GM23338 (cell line): Measurements from ENCODE around the gene IL21R. TPM values are rescaled to one million over a fixed set of nuclear protein-coding genes. Genes with fewer than 3 reads are reported as not detected.

Experiments
- ATAC-seq: fragments of 200-7000 bp; cut with Tn5 transposase; 3 replicates; pipeline ENCODE4 v1.9.1; 2020
- DNase-seq: peaks from one replicate; pipeline ENCODE4 v3.0.0-alpha.2; 2015; ENCODE audit warnings: low spot score
- H2AFZ ChIP-seq: fragments of 200-600 bp; sonication (generic); 2 replicates; pipeline ENCODE4 v1.8.0; 2016; ENCODE audit warnings: antibody characterized with exemption, mild to moderate bottlenecking, moderate library complexity
- H3F3A ChIP-seq: fragments of 200-600 bp; sonication (generic); replicated peaks from 2 replicates; pipeline ENCODE4 v1.8.0; 2017; ENCODE audit warnings: antibody characterized with exemption, mixed run types, low read depth
- H3K27ac ChIP-seq: fragments of 200-600 bp; sonication (generic); 2 replicates; pipeline ENCODE4 v1.6.1; 2016; ENCODE audit warnings: low read depth
- H3K27me3 ChIP-seq: fragments of 200-600 bp; sonication (generic); 2 replicates; pipeline ENCODE4 v1.8.0; 2016; ENCODE audit warnings: mild to moderate bottlenecking, mixed run types, moderate library complexity; ENCODE audit not compliant: insufficient read depth
- H3K36me3 ChIP-seq: fragments of 200-600 bp; sonication (generic); 2 replicates; pipeline ENCODE4 v1.8.0; 2016; ENCODE audit warnings: mild to moderate bottlenecking; ENCODE audit not compliant: insufficient read depth
- H3K4me1 ChIP-seq: fragments of 200-600 bp; sonication (generic); 2 replicates; pipeline ENCODE4 v1.8.0; 2016; ENCODE audit warnings: mild to moderate bottlenecking, moderate library complexity; ENCODE audit not compliant: insufficient read depth
- H3K4me2 ChIP-seq: fragments of 200-600 bp; sonication (generic); 2 replicates; pipeline ENCODE4 v1.7.1; 2017; ENCODE audit warnings: mixed run types
- H3K4me3 ChIP-seq: fragments of 200-600 bp; sonication (generic); 2 replicates; pipeline ENCODE4 v1.6.1; 2016; ENCODE audit warnings: mixed run types
- H3K79me2 ChIP-seq: fragments of 200-600 bp; sonication (generic); replicated peaks from 2 replicates; pipeline ENCODE4 v1.8.0; 2017; ENCODE audit warnings: mild to moderate bottlenecking; ENCODE audit not compliant: insufficient read depth
- H3K9me2 ChIP-seq: fragments of 200-600 bp; sonication (generic); 2 replicates; pipeline ENCODE4 v1.8.0; 2017; ENCODE audit not compliant: insufficient read depth
- H4K20me1 ChIP-seq: fragments of 200-600 bp; sonication (generic); replicated peaks from 2 replicates; pipeline ENCODE4 v1.8.0; 2017; ENCODE audit warnings: mild to moderate bottlenecking; ENCODE audit not compliant: insufficient read depth
- H3K27ac Mint-ChIP-seq: 2 replicates; pipeline ENCODE4 v1.8.0; 2020; ENCODE audit warnings: inconsistent platforms, mild to moderate bottlenecking, moderate library complexity, mixed read lengths
- H3K27me3 Mint-ChIP-seq: 3 replicates; pipeline ENCODE4 v1.8.0; 2022; ENCODE audit warnings: low read depth, mild to moderate bottlenecking, moderate library complexity, mixed read lengths, inconsistent platforms; ENCODE audit not compliant: insufficient read depth, poor library complexity
- H3K36me3 Mint-ChIP-seq: 3 replicates; pipeline ENCODE4 v1.8.0; 2021; ENCODE audit warnings: low read depth, mild to moderate bottlenecking, inconsistent platforms, moderate library complexity, mixed read lengths
- H3K4me1 Mint-ChIP-seq: 3 replicates; pipeline ENCODE4 v1.8.0; 2020; ENCODE audit warnings: mild to moderate bottlenecking, inconsistent platforms, mixed read lengths
- H3K4me3 Mint-ChIP-seq: 3 replicates; pipeline ENCODE4 v1.8.0; 2021; ENCODE audit warnings: moderate library complexity, mild to moderate bottlenecking, inconsistent platforms, mixed read lengths
- H3K9me3 Mint-ChIP-seq: 3 replicates; pipeline ENCODE4 v1.8.0; 2020; ENCODE audit warnings: moderate library complexity, mild to moderate bottlenecking, inconsistent platforms, mixed read lengths
- CREB1 ChIP-seq: fragments of 250-450 bp; sonication (Bioruptor Pico); IDR thresholded peaks from 2 replicates; pipeline ENCODE4 v1.5.0; 2020; ENCODE audit warnings: low read depth, mild to moderate bottlenecking, moderate library complexity
- ETS1 ChIP-seq: IDR thresholded peaks from 2 replicates; pipeline ENCODE4 v1.6.1; 2016; ENCODE audit warnings: antibody characterized with exemption
- JUNB ChIP-seq: IDR thresholded peaks from one replicate; pipeline ENCODE4 v1.6.1; 2016; ENCODE audit warnings: antibody characterized with exemption; ENCODE audit not compliant: unreplicated experiment
- NANOG ChIP-seq: IDR thresholded peaks from 2 replicates; pipeline ENCODE4 v1.6.1; 2016; ENCODE audit warnings: antibody characterized with exemption, borderline replicate concordance
- POLR2AphosphoS5 ChIP-seq: IDR thresholded peaks from 2 replicates; pipeline ENCODE4 v1.6.1; 2016; ENCODE audit warnings: antibody characterized with exemption, low read depth
- ZNF114 ChIP-seq: fragments of 250-450 bp; sonication (Bioruptor Pico); IDR thresholded peaks from 2 replicates; pipeline ENCODE4 v1.5.0; 2020; ENCODE audit warnings: mild to moderate bottlenecking, moderate library complexity
- ZNF331 ChIP-seq: fragments of 250-450 bp; sonication (Bioruptor Pico); IDR thresholded peaks from 2 replicates; pipeline ENCODE4 v1.5.0; 2020; ENCODE audit warnings: low read depth, mild to moderate bottlenecking, moderate library complexity
- polyA plus RNA-seq: library from polyadenylated mRNA; unstranded; fragments of >200 nt; fragmentation: Nextera tagmentation; extraction: Ambion mirVana; gene quantifications from 2 replicates; pipeline ENCODE4 v1.2.1, GENCODE V29; 2016
- total RNA-seq: library from RNA; depleted of rRNA; stranded (reverse); fragments of >200 nt; shearing (Covaris generic); gene quantifications from 2 replicates; pipeline ENCODE4 v1.2.3, GENCODE V29; 2014
- TF ChIP-seq, protein P1 (sequence below), 2 experiments: fragments of 200-600 bp in 1 of 2; sonication (generic) in 1 of 2; conservative IDR thresholded peaks; 2 replicates each; pipeline versions ENCODE4 v1.5.1 to v1.6.1; 2016 to 2017; ENCODE audit warnings: antibody characterized with exemption in 2 of 2, low read depth in 2 of 2, mild to moderate bottlenecking in 2 of 2, moderate library complexity in 1 of 2
- TF ChIP-seq, protein P2 (sequence below): IDR thresholded peaks from one replicate; pipeline ENCODE4 v1.6.1; 2018; ENCODE audit warnings: antibody characterized with exemption; ENCODE audit not compliant: unreplicated experiment

Gene IL21R
- total and polyA plus RNA-seq, 2 experiments from 2014 or later: 0.42 to 2.6 TPM

DNA sequence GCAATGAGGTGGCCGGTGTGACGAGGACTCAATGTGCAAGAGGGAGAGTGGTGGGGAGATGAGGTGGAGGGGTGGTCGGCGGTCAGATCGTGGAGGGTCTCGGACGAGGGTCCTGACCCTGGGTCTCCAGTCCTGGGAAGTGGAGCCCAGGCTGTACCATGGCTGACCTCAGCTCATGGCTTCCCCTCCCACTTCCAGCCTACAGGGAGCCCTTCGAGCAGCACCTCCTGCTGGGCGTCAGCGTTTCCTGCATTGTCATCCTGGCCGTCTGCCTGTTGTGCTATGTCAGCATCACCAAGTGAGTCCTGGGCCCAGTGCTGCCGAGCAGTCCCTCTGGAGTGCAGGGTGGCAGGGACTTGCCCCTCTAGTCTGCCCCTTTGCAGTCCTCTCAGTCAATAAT, 46.4 kb upstream of the IL21R start:
- H3K36me3 Mint-ChIP-seq: peaks cover 65% of the 10 kb centered on the region
- Histone ChIP-seq H3F3A (no peaks in the 10 kb centered on the region), H3K79me2 (no peaks in the 10 kb centered on the region), H3K4me2 (no peak overlapping the region), H3K27ac (no peak overlapping the region), H3K4me3 (no peak overlapping the region), H3K27me3 (no peaks in the 10 kb centered on the region), H3K4me1 (no peaks in the 10 kb centered on the region), H3K36me3 (0 out of 2 replicates have a peak, but pooled peaks cover 3% of the 10 kb centered on the region), H4K20me1 (no peaks in the 10 kb centered on the region), H2AFZ (no peak overlapping the region), H3K9me2 (no peaks in the 10 kb centered on the region)
- no peaks in the 10 kb centered on the region for H3K27me3 Mint-ChIP-seq
- 0 out of 3 replicates have a peak, but pooled peaks cover 3% of the 10 kb centered on the region for H3K4me1 Mint-ChIP-seq
- DNase-seq (peak; percentile 81), ATAC-seq (peak; percentile 97)
- H3K27ac Mint-ChIP-seq: peak overlapping the region; percentile 87
- peaks cover 5% of the 10 kb centered on the region; the same call in 1 of the 3 replicates for H3K9me3 Mint-ChIP-seq
- TF ChIP-seq JUNB (no peak), POLR2AphosphoS5 (no peak), CREB1 (CRISPR knock-in tag) (no peak)
- TF ChIP-seq, protein P1, sequence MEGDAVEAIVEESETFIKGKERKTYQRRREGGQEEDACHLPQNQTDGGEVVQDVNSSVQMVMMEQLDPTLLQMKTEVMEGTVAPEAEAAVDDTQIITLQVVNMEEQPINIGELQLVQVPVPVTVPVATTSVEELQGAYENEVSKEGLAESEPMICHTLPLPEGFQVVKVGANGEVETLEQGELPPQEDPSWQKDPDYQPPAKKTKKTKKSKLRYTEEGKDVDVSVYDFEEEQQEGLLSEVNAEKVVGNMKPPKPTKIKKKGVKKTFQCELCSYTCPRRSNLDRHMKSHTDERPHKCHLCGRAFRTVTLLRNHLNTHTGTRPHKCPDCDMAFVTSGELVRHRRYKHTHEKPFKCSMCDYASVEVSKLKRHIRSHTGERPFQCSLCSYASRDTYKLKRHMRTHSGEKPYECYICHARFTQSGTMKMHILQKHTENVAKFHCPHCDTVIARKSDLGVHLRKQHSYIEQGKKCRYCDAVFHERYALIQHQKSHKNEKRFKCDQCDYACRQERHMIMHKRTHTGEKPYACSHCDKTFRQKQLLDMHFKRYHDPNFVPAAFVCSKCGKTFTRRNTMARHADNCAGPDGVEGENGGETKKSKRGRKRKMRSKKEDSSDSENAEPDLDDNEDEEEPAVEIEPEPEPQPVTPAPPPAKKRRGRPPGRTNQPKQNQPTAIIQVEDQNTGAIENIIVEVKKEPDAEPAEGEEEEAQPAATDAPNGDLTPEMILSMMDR (conservative IDR thresholded peaks at IDR 0.05; ENCODE audit: low read depth in 2 of 2): peak; percentile 60 to 85
- no peak overlapping the region for H3K4me3 Mint-ChIP-seq

GRCh38 chr16:27356794-27357193, 45.2 kb upstream of the IL21R start:
- peaks cover 57% of the 10 kb centered on the region for H3K36me3 Mint-ChIP-seq
- no peak overlapping the region for H3K27ac ChIP-seq
- no peaks in the 10 kb centered on the region for H3K79me2 ChIP-seq
- ATAC-seq (no peak), DNase-seq (no peak)
- H3K9me2 ChIP-seq: no peaks in the 10 kb centered on the region
- H3K4me1 Mint-ChIP-seq: 0 out of 3 replicates have a peak, but pooled peaks cover 3% of the 10 kb centered on the region
- H3K9me3 Mint-ChIP-seq: no peaks in the 10 kb centered on the region; the same call in 2 of the 3 replicates
- H3K27ac Mint-ChIP-seq: no peak overlapping the region
- no peaks in the 10 kb centered on the region for H3F3A ChIP-seq
- H3K4me2 ChIP-seq: no peak overlapping the region
- no peak overlapping the region for H3K4me3 Mint-ChIP-seq
- H3K4me3 ChIP-seq: no peak overlapping the region
- TF ChIP-seq ZNF114: no peak
- no peak for TF ChIP-seq NANOG
- TF ChIP-seq ETS1: no peak
- TF ChIP-seq POLR2AphosphoS5: no peak
- TF ChIP-seq, protein P2, sequence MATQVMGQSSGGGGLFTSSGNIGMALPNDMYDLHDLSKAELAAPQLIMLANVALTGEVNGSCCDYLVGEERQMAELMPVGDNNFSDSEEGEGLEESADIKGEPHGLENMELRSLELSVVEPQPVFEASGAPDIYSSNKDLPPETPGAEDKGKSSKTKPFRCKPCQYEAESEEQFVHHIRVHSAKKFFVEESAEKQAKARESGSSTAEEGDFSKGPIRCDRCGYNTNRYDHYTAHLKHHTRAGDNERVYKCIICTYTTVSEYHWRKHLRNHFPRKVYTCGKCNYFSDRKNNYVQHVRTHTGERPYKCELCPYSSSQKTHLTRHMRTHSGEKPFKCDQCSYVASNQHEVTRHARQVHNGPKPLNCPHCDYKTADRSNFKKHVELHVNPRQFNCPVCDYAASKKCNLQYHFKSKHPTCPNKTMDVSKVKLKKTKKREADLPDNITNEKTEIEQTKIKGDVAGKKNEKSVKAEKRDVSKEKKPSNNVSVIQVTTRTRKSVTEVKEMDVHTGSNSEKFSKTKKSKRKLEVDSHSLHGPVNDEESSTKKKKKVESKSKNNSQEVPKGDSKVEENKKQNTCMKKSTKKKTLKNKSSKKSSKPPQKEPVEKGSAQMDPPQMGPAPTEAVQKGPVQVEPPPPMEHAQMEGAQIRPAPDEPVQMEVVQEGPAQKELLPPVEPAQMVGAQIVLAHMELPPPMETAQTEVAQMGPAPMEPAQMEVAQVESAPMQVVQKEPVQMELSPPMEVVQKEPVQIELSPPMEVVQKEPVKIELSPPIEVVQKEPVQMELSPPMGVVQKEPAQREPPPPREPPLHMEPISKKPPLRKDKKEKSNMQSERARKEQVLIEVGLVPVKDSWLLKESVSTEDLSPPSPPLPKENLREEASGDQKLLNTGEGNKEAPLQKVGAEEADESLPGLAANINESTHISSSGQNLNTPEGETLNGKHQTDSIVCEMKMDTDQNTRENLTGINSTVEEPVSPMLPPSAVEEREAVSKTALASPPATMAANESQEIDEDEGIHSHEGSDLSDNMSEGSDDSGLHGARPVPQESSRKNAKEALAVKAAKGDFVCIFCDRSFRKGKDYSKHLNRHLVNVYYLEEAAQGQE: no peak
- TF ChIP-seq ZNF331 (CRISPR knock-in tag): no peak
- TF ChIP-seq CREB1 (CRISPR knock-in tag): no peak
- H4K20me1 ChIP-seq: no peaks in the 10 kb centered on the region
- H3K4me1 ChIP-seq: no peaks in the 10 kb centered on the region
- no peaks in the 10 kb centered on the region for H3K27me3 Mint-ChIP-seq
- H3K27me3 ChIP-seq: no peaks in the 10 kb centered on the region
- 0 out of 2 replicates have a peak, but pooled peaks cover 3% of the 10 kb centered on the region for H3K36me3 ChIP-seq
- H2AFZ ChIP-seq: no peak overlapping the region
